CD4-positive, alpha-beta memory T cell (primary cell): ENCODE data around the gene CDCA8. TPM values are rescaled to one million over a fixed set of nuclear protein-coding genes. Genes with fewer than 3 reads are reported as not detected.

Experiments used
- CTCF ChIA-PET: fragments of 350-600 bp; sonication (Branson Sonifier 250); formaldehyde crosslinking; loops from one replicate; lab custom pipeline; 2021; ENCODE audit warnings: inconsistent platforms; ENCODE audit not compliant: partially characterized antibody; lab: Charles Lee
- POLR2A ChIA-PET: fragments of 350-600 bp; sonication (Branson Sonifier 250); formaldehyde crosslinking; loops from one replicate; lab custom pipeline; 2021; ENCODE audit not compliant: partially characterized antibody; lab: Charles Lee
- DNase-seq, 5 donors: peaks; one replicate each; pipeline versions ENCODE4 v3.0.0 to v3.0.0-alpha.2; 2020 to 2022; ENCODE audit warnings: mixed read lengths in 1 of 5
- H3K27ac ChIP-seq: one replicate; pipeline ENCODE4 v1.7.0; 2013; ENCODE audit warnings: low read depth, low read length
- H3K27me3 ChIP-seq: 2 replicates; pipeline ENCODE4 v1.7.0; 2013; ENCODE audit warnings: mild to moderate bottlenecking, low read length, moderate library complexity; ENCODE audit not compliant: insufficient read depth
- H3K36me3 ChIP-seq: 2 replicates; pipeline ENCODE4 v1.7.0; 2013; ENCODE audit warnings: mild to moderate bottlenecking, low read length, moderate library complexity; ENCODE audit not compliant: insufficient read depth
- H3K4me1 ChIP-seq: 2 replicates; pipeline ENCODE4 v1.7.0; 2013; ENCODE audit warnings: mild to moderate bottlenecking, low read length, moderate library complexity; ENCODE audit not compliant: insufficient read depth
- H3K4me3 ChIP-seq, 2 donors: one replicate each; pipeline ENCODE4 v1.7.0; 2013; ENCODE audit warnings: low read length in 2 of 2, mild to moderate bottlenecking in 1 of 2
- H3K9me3 ChIP-seq, 2 donors: one replicate each; pipeline ENCODE4 v1.7.0; 2013; ENCODE audit warnings: low read length in 2 of 2, control low read depth in 1 of 2; ENCODE audit not compliant: control insufficient read depth in 1 of 2
- H3K27ac Mint-ChIP-seq, 7 donors: one replicate each; pipeline ENCODE4 v1.8.0; 2020 to 2021; ENCODE audit warnings: mixed read lengths in 7 of 7, mild to moderate bottlenecking in 6 of 7, inconsistent platforms in 3 of 7, moderate library complexity in 3 of 7
- H3K27me3 Mint-ChIP-seq, 2 donors: one replicate each; pipeline ENCODE4 v1.8.0; 2020 to 2021; ENCODE audit warnings: mixed read lengths in 2 of 2
- H3K36me3 Mint-ChIP-seq, 2 donors: one replicate each; pipeline ENCODE4 v1.8.0; 2020 to 2021; ENCODE audit warnings: mixed read lengths in 2 of 2, inconsistent platforms in 1 of 2, mild to moderate bottlenecking in 1 of 2
- H3K4me1 Mint-ChIP-seq, 4 donors: one replicate each; pipeline ENCODE4 v1.8.0; 2020 to 2021; ENCODE audit warnings: mixed read lengths in 4 of 4, mild to moderate bottlenecking in 1 of 4
- H3K4me3 Mint-ChIP-seq, 8 donors: one replicate each; pipeline ENCODE4 v1.8.0; 2020 to 2021; ENCODE audit warnings: mixed read lengths in 8 of 8, mild to moderate bottlenecking in 7 of 8, moderate library complexity in 6 of 8, inconsistent platforms in 3 of 8
- H3K9me3 Mint-ChIP-seq, 8 donors: one replicate each; pipeline ENCODE4 v1.8.0; 2020 to 2021; ENCODE audit warnings: mixed read lengths in 8 of 8, mild to moderate bottlenecking in 5 of 8, inconsistent platforms in 3 of 8, moderate library complexity in 1 of 8
- intact Hi-C: fragments of 100-400 bp; cut with micrococcal nuclease; formaldehyde crosslinking; loops from one replicate; pipeline ENCODE4 v1.15.1; 2023
- polyA plus RNA-seq, 2 donors: library from polyadenylated mRNA; unstranded; fragments of 300-500 nt; fragmentation: Illumina TruSeq; gene quantifications; one replicate each; pipeline ENCODE4 v1.2.3, GENCODE V29; 2021
- total RNA-seq, 2 experiments: library from RNA; stranded (reverse); gene quantifications; one replicate each; pipeline ENCODE4 v1.2.3, GENCODE V29; 2021

Gene CDCA8
- total and polyA plus RNA-seq, 4 experiments from 2014 or later: 0.61 to 2.7 (median 1.3) TPM

DNA sequence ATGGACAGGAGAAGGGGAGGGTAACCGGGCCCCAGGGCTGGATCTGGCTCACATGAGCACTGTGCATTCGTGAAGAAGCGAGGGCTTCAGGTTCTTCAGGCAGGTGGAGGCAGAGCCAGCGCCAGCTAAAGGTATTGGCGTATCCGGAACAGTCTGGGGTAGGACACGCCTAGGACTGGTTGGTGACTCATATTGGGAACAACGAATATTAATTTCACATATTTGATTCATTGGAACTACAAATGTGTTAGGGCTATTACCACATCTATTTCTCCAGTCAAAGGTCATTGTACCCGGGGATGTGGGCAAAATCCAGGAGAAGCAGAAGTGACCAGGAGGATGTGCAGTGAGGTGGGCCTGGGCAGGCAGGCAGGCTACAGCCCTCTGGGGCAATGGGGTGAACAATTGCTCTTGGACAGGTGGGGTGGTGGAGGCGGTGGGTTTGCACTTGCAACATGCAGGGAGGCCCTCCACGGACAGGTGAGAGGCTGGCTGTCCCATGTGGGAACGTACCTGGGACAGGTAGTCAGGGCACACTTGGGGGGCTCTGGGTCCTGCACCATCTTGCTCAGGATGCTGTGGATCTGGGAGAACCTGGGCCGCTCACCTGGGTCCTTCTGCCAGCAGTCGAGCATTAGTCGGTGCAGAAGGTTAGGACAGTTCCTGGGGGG lies 26.7 kb downstream of the CDCA8 start:
- Mint-ChIP-seq H3K36me3 (no peaks in the 10 kb centered on the region), H3K9me3 (peaks cover 0 to 1% (median 0%) of the 10 kb centered on the region in 8 donors), H3K4me1 (no peaks in the 10 kb centered on the region), H3K27me3 (peaks cover 4% of the 10 kb centered on the region in 2 donors), H3K4me3 (no peak overlapping the region), H3K27ac (no peak overlapping the region)
- Histone ChIP-seq H3K4me1 (no peaks in the 10 kb centered on the region), H3K36me3 (no peaks in the 10 kb centered on the region), H3K27me3 (no peaks in the 10 kb centered on the region), H3K9me3 (no peaks in the 10 kb centered on the region), H3K4me3 (no peak overlapping the region), H3K27ac (no peak overlapping the region)
- POLR2A ChIA-PET: no interaction called here
- intact Hi-C loops: no loop called here
- CTCF ChIA-PET: no interaction called here
- DNase-seq: no peak

DNA sequence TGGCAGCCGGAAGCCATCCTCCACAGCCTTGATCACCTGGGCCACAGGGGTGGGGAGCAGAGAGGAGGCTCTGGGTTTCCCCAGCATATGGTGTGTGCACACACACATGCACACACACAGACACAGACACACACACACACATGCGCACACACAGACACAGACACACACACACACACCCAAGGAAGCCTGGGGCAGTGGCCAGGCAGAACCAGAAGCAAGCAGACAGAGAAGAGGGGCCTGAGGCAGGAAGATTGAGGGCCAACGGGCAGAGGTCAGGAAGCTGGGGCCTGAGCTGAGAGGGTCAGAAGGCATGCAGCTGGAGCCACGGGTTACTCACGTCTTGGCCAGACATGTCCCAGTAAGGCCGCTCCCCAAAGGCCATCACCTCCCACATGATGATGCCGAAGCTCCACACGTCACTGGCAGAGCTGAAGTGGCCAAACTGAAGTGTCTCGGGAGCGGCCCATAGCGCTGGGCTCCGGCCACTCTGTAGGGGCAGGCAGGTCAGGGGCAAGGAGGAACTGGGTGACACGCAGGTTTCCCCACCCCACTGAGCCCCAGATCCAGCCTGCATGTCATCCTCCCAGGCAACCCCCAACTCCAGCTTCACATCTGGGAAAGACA lies 27.4 kb downstream of the CDCA8 start:
- Mint-ChIP-seq H3K4me3 (no peak overlapping the region), H3K9me3 (peaks cover 0 to 1% (median 0%) of the 10 kb centered on the region in 8 donors), H3K36me3 (no peaks in the 10 kb centered on the region), H3K27ac (no peak overlapping the region), H3K27me3 (peaks cover 5 to 8% of the 10 kb centered on the region in 2 donors), H3K4me1 (no peaks in the 10 kb centered on the region)
- Histone ChIP-seq H3K9me3 (no peaks in the 10 kb centered on the region), H3K27ac (no peak overlapping the region), H3K4me1 (no peaks in the 10 kb centered on the region), H3K27me3 (no peaks in the 10 kb centered on the region), H3K36me3 (no peaks in the 10 kb centered on the region), H3K4me3 (no peak overlapping the region)
- intact Hi-C loops: no loop called here
- DNase-seq: no peak
- ChIA-PET CTCF (no interaction called here), POLR2A (no interaction called here)

DNA sequence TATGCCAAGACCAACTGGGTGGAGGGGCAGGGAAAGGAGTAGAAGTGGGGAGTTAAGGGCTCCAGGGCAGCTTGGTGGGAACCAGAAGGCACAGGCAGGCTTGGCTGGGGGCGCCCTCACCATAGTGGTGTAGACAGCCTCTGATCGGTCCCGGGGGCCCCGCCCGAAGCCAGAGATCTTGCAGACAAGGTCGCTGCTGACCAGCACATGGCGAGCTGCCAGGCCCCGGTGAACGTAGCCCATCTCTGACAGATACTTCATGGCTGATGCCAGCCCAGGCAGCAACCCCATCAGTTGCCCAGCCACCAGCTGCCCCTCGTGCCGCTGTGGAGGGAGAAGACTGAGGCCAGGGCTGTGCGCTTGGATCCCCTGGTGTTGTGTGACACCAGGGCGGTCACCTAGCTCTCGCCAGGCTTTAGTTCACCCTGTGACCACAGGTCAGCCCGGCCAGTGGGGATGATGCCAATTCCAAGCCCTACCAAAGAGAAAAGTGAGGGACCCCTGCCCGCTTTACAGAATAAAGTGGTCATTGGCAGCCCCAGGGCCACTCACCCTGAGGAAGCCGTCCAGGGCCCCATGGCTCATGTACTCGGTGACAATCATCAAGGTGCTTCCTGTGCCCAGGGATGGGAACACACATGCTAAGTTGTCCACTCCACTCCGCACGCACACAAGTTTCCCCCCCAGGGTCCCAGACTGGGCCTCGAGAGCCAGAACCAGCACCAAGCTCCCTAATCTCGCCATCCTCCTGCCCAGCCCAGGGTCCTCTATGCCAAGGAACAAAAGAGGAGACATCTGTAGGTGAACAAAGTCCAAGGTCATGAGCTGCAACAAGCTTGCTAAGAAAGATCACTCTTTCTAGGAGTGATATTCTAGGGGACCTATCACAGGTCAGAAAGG lies 28.2 kb downstream of the CDCA8 start:
- H3K27ac ChIP-seq: no peak overlapping the region
- H3K9me3 ChIP-seq: no peaks in the 10 kb centered on the region
- H3K4me1 ChIP-seq: no peaks in the 10 kb centered on the region
- no peaks in the 10 kb centered on the region for H3K36me3 Mint-ChIP-seq
- ChIA-PET POLR2A (no interaction called here), CTCF (no interaction called here)
- peaks cover 0 to 1% (median 0%) of the 10 kb centered on the region in 8 donors for H3K9me3 Mint-ChIP-seq
- no peaks in the 10 kb centered on the region for H3K36me3 ChIP-seq
- H3K27me3 ChIP-seq: no peaks in the 10 kb centered on the region
- H3K27me3 Mint-ChIP-seq: peaks cover 6 to 8% of the 10 kb centered on the region in 2 donors
- no peak overlapping the region for H3K27ac Mint-ChIP-seq
- no peak for DNase-seq
- no peak overlapping the region for H3K4me3 ChIP-seq
- H3K4me3 Mint-ChIP-seq: no peak overlapping the region
- intact Hi-C loops: no loop called here
- no peaks in the 10 kb centered on the region for H3K4me1 Mint-ChIP-seq

GRCh38 chr1:37721565-37721964 lies 29.2 kb downstream of the CDCA8 start:
- no peak overlapping the region for H3K4me3 Mint-ChIP-seq
- H3K36me3 Mint-ChIP-seq: no peaks in the 10 kb centered on the region
- no peaks in the 10 kb centered on the region for H3K27me3 ChIP-seq
- peaks cover 0 to 1% (median 0%) of the 10 kb centered on the region in 8 donors for H3K9me3 Mint-ChIP-seq
- H3K27me3 Mint-ChIP-seq: peaks cover 8 to 10% of the 10 kb centered on the region in 2 donors
- H3K27ac ChIP-seq: no peak overlapping the region
- H3K4me1 Mint-ChIP-seq: no peaks in the 10 kb centered on the region
- intact Hi-C loops: no loop called here
- H3K36me3 ChIP-seq: no peaks in the 10 kb centered on the region
- CTCF ChIA-PET: no interaction called here
- H3K4me1 ChIP-seq: no peaks in the 10 kb centered on the region
- no peaks in the 10 kb centered on the region for H3K9me3 ChIP-seq
- no peak overlapping the region for H3K4me3 ChIP-seq
- no peak overlapping the region for H3K27ac Mint-ChIP-seq
- POLR2A ChIA-PET: no interaction called here
- DNase-seq: no peak

DNA sequence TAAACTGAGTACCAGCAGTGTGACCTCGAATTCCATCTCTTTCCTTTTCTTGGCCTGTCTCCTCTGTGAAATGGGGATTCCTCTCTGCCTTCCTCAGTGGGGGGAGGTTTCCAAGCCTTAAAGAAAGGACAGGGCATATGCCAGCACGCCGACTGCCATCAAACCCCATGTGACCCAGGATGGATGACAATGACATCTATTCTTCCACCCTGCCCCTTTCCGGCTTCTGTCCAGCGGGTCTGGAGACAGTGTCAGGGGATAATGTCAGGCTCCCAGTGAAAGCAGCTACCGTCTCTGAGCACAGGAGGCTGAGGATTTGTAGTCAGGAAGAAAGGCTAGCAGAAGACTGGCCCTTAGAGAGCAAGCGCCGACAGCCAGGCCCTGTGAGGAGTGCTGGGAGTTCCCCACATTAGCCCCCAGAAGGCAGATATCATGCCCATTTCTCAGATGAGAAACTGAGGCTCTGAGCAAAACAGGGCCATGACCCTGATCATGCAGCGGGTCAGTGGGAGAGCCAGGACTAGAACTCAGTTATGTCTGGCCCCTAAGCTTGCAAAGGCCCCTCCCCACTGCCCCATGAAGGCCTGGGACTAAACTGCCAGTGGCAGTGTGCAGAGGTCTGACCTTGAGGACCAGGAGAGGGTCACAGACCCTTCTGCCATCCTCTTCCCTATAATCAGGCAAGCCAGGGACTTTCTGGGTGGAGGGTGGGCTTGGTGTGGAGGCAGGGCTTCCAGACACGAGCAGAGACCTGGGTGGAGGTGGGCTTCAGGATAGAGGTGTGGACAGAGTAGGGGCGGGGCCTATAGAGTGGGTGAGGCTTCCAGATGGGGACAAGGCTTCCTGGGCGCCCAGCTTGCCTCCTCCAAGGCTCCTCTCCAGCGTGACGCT lies 30.1 kb downstream of the CDCA8 start:
- DNase-seq: no peak
- H3K9me3 ChIP-seq: no peaks in the 10 kb centered on the region
- H3K27ac ChIP-seq: no peak overlapping the region
- H3K27me3 Mint-ChIP-seq: peaks cover 8 to 11% of the 10 kb centered on the region in 2 donors
- POLR2A ChIA-PET: no interaction called here
- H3K27ac Mint-ChIP-seq: no peak overlapping the region
- H3K9me3 Mint-ChIP-seq: peaks cover 0 to 1% (median 0%) of the 10 kb centered on the region in 8 donors
- CTCF ChIA-PET: no interaction called here
- H3K4me3 Mint-ChIP-seq: no peak overlapping the region
- H3K4me3 ChIP-seq: no peak overlapping the region
- intact Hi-C loops: no loop called here
- H3K36me3 Mint-ChIP-seq: no peaks in the 10 kb centered on the region
- no peaks in the 10 kb centered on the region for H3K4me1 ChIP-seq
- no peaks in the 10 kb centered on the region for H3K27me3 ChIP-seq
- no peaks in the 10 kb centered on the region for H3K36me3 ChIP-seq
- H3K4me1 Mint-ChIP-seq: no peaks in the 10 kb centered on the region

DNA sequence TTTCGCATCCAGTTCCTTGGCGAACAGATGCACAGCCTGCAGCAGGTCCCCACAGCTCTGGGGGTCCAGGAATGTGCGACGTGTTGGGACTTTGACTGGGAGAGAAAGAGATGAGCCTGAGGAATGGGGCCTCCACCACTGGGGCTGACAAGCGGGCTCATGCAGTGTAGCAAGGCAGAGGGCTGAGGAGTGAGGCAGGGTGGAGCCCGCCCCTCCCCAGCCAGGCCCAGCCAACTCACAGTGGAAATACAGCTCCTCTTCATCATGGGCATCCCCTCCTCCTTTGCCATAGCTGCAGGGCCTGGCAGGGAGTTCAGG lies 30.7 kb downstream of the CDCA8 start:
- POLR2A ChIA-PET: no interaction called here
- Mint-ChIP-seq H3K27ac (no peak overlapping the region), H3K9me3 (peaks cover 0 to 1% (median 0%) of the 10 kb centered on the region in 8 donors), H3K36me3 (no peaks in the 10 kb centered on the region), H3K4me3 (no peak overlapping the region), H3K4me1 (no peaks in the 10 kb centered on the region), H3K27me3 (peaks cover 8 to 12% of the 10 kb centered on the region in 2 donors)
- Histone ChIP-seq H3K36me3 (no peaks in the 10 kb centered on the region), H3K27me3 (no peaks in the 10 kb centered on the region), H3K4me1 (no peaks in the 10 kb centered on the region), H3K27ac (no peak overlapping the region), H3K9me3 (no peaks in the 10 kb centered on the region), H3K4me3 (no peak overlapping the region)
- CTCF ChIA-PET: no interaction called here
- intact Hi-C loops: no loop called here
- DNase-seq: no peak
